AG04449 (cell line): ENCODE data around the gene LDAH.

ENCODE experiments used
- CTCF ChIA-PET: fragments of 350-600 bp; formaldehyde crosslinking; extraction: SDS; loops from one replicate; lab custom pipeline; 2021; ENCODE audit warnings: antibody characterized with exemption; lab: Yijun Ruan, JAX
- POLR2A ChIA-PET: fragments of 400-600, 350-600 bp; formaldehyde crosslinking; extraction: SDS; loops from one replicate; lab custom pipeline; 2020; ENCODE audit warnings: antibody characterized with exemption, inconsistent platforms; lab: Yijun Ruan, JAX
- DNase-seq: peaks from one replicate; pipeline ENCODE4 v3.0.0-alpha.2; 2010; ENCODE audit warnings: low read depth, low spot score
- H3K4me3 ChIP-seq: 2 replicates; pipeline ENCODE4 v1.5.1; 2011; ENCODE audit warnings: low read depth, mild to moderate bottlenecking, control low read depth, low read length
- CTCF ChIP-seq: IDR thresholded peaks from one replicate; pipeline ENCODE4 v1.5.1; 2011; ENCODE audit warnings: mild to moderate bottlenecking, moderate library complexity, low read length, control low read depth, inconsistent platforms; ENCODE audit not compliant: insufficient read depth; ENCODE audit errors: missing control alignments

LDAH gene

GRCh38 chr2:20829861-20830260 is 7.0 kb upstream of the LDAH start:
- TF ChIP-seq CTCF: no peak
- CTCF ChIA-PET: no interaction called here
- H3K4me3 ChIP-seq: no peak overlapping the region
- DNase-seq: no peak
- POLR2A ChIA-PET: no interaction called here

- CTCF ChIA-PET: interaction anchor here (1.3 to 2.7 kb wide), 5 partner anchors 10 to 163 kb away, joined by 4 to 12 read pairs (median 5); no protein-coding TSS in a partner anchor
- DNase-seq: no peak
- no peak for TF ChIP-seq CTCF
- POLR2A ChIA-PET: no interaction called here
- no peak overlapping the region for H3K4me3 ChIP-seq
These were observed 1.0 kb upstream of the LDAH start for GRCh38 chr2:20823917-20824316.

GRCh38 chr2:20818820-20819219 is 4.1 kb downstream of the LDAH start:
- H3K4me3 ChIP-seq: no peak overlapping the region
- ChIA-PET CTCF (no interaction called here), POLR2A (no interaction called here)
- DNase-seq: no peak
- TF ChIP-seq CTCF: no peak

GRCh38 chr2:20815216-20815615 is 7.7 kb downstream of the LDAH start:
- POLR2A ChIA-PET: no interaction called here
- TF ChIP-seq CTCF: no peak
- CTCF ChIA-PET: no interaction called here
- no peak overlapping the region for H3K4me3 ChIP-seq
- no peak for DNase-seq

- CTCF ChIA-PET: no interaction called here
- POLR2A ChIA-PET: no interaction called here
These were observed 10.1 kb downstream of the LDAH start for GRCh38 chr2:20812779-20813178.

GRCh38 chr2:20806286-20806685 is 16.6 kb downstream of the LDAH start:
- no peak overlapping the region for H3K4me3 ChIP-seq
- no peak for DNase-seq
- CTCF ChIA-PET: no interaction called here
- POLR2A ChIA-PET: no interaction called here
- no peak for TF ChIP-seq CTCF

More at GRCh38 chr2:20812779-20813178, 10.1 kb downstream of the LDAH start:
- TF ChIP-seq CTCF: no peak
- no peak for DNase-seq
- H3K4me3 ChIP-seq: no peak overlapping the region
